Measurements from ENCODE around the gene STX12.
A peak's percentile ranks its signal among the peaks of the same experiment; 100 is the strongest.
"Not testable (repeated sequence)": the region's sequence is repeated elsewhere in the genome, so short reads cannot be mapped to it uniquely, and the experiment has no call there.

STX12 gene

GRCh38 chr1:27776276-27776675, 3.3 kb downstream of the STX12 start:
- not testable (repeated sequence) for DNase-seq

- DNase-seq = no peak
Measured at GRCh38 chr1:27778056-27778455, 5.0 kb downstream of the STX12 start.

GRCh38 chr1:27779122-27779521, 6.1 kb downstream of the STX12 start:
- no peak for DNase-seq

- DNase-seq = no peak
Measured at GRCh38 chr1:27782950-27783349, 9.9 kb downstream of the STX12 start.

GRCh38 chr1:27784700-27785099, 11.7 kb downstream of the STX12 start:
- DNase-seq = no peak

- DNase-seq = no peak
Measured at GRCh38 chr1:27785781-27786455, 12.9 kb downstream of the STX12 start.

GRCh38 chr1:27787895-27788294, 14.9 kb downstream of the STX12 start:
- DNase-seq = no peak

- no peak for DNase-seq
Measured at GRCh38 chr1:27789540-27790041, 16.6 kb downstream of the STX12 start.

GRCh38 chr1:27790270-27790669, 17.3 kb downstream of the STX12 start:
- DNase-seq = not testable (repeated sequence)

GRCh38 chr1:27795601-27796000, 22.6 kb downstream of the STX12 start:
- no peak for DNase-seq

- DNase-seq = no peak
Measured at GRCh38 chr1:27804791-27805190, 31.8 kb downstream of the STX12 start.

- no peak for DNase-seq
Measured at GRCh38 chr1:27806758-27807157, 33.7 kb downstream of the STX12 start.

- no peak for DNase-seq
Measured at GRCh38 chr1:27807385-27807784, 34.4 kb downstream of the STX12 start.

- not testable (repeated sequence) for DNase-seq
Measured at GRCh38 chr1:27808131-27808530, 35.1 kb downstream of the STX12 start.

GRCh38 chr1:27809883-27810282, 36.9 kb downstream of the STX12 start:
- DNase-seq = no peak

- DNase-seq = no peak
Measured at GRCh38 chr1:27811741-27812500, 38.9 kb downstream of the STX12 start.

GRCh38 chr1:27816921-27817630, 44.1 kb downstream of the STX12 start:
- no peak for DNase-seq

GRCh38 chr1:27821761-27822315, 48.8 kb downstream of the STX12 start:
- DNase-seq = no peak

- no peak for DNase-seq
Measured at GRCh38 chr1:27823784-27824183, 50.8 kb downstream of the STX12 start.

- DNase-seq = no peak
Measured at GRCh38 chr1:27824411-27824810, 51.4 kb downstream of the STX12 start.

- DNase-seq = not testable (repeated sequence)
Measured at GRCh38 chr1:27829339-27829960, 56.4 kb downstream of the STX12 start.

GRCh38 chr1:27830621-27831440, 57.8 kb downstream of the STX12 start, which contains the start of gene PPP1R8:
Gene PPP1R8 (plus strand): TSS chr1:27830782. CDS start chr1:27830836, 54 bp downstream.
- DNase-seq = peak; percentile 97
